OCI-M1 (cell line): Measurements from ENCODE around the gene TMEM217.
A peak's percentile ranks its signal among the peaks of the same experiment; 100 is the strongest.
"Not testable (repeated sequence)": the region's sequence is repeated elsewhere in the genome, so short reads cannot be mapped to it uniquely, and the experiment has no call there.

Experiments used
- DNase-seq: peaks from one replicate; lab custom pipeline; 2025; lab: John Stamatoyannopoulos, UW

Gene TMEM217

DNA sequence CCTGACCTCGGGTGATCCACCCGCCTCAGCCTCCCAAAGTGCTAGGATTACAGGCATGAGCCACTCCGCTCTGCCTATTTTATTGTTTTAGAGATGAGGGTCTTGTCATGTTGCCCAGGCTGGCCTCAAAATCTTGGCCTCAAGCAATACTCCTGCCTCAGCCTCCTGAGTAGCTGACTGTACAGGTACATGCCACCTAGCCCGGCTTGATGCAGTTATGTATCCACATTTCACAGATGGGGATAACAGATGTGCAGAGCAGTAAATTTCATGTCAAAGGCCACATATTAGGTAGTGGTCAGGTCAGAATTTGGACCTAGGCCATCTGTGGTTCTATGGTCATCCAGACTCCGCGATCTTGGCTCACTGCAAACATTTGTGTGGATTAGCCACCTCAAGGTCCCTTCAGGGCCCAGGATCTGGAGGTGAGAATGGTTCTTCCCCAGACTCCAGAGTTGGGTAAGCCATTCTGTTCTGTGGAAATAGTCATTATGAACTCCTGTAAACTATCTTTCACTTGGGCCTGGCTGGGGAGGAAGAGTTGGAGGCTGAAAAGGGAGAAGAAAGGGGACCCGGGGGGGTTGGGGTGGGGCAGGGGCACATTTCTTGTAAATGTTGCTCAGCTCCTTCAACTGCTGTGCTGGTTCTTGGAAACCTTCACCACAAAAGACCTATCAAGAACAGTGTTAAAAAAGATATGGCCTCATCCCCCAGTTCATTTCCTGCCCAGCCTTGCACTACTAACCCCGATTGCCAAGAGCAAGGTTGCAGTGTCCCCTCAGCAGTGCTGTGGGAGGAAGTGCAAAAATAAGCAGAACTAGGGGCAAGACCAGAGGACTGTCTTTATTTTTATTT lies 75.0 kb downstream of the TMEM217 start:
- peak; percentile 99 for DNase-seq

GRCh38 chr6:37180610-37181009 lies 77.3 kb downstream of the TMEM217 start:
- DNase-seq: not testable (repeated sequence)

DNA sequence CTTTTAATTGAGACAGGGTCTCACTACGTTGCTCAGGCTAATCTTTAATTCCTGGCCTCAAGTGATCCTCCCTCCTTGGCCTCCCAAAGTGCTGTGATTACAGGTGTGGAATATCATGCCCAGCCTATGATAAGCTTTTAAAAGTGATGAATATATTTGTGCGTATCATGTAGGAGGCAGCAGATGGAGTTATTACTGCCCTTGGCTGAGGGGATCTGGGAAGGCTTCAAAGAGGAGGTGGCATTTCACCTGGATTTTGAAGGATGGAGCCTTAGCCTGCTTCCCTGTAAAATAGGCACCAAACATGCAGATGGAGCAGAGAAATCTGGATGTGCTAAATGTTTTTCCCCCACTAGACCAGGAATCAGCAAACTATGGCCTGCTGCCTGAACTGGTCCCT lies 77.9 kb downstream of the TMEM217 start:
- no peak for DNase-seq

DNA sequence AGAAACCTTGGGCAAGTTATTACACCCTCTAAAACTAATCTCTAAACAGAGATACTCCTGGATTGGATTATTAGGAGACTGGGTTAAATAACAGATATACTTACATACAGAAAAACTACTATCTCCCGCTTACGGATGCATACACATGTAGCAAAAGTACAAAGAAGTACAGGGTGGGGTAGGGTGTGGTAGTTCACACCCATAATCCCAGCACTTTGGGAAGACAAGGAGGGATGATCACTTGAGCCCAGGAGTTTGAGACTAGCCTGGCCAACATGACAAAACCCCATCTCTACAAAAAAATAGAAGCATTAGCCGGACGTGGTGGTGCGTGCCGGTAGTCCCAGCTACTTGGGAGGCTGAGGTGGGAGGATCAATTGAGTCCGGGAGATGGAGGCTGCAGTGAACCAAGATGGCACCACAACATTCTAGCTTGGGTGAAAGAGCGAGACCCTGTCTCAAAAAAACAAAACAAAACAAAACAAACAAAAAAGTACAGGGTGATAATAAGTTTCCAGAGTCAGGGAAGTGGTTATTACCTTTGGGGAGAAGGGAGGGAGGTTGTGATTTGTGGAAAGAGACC lies 79.9 kb downstream of the TMEM217 start:
- no peak for DNase-seq

GRCh38 chr6:37177077-37177934 lies 80.6 kb downstream of the TMEM217 start:
- peak; percentile 97 for DNase-seq

DNA sequence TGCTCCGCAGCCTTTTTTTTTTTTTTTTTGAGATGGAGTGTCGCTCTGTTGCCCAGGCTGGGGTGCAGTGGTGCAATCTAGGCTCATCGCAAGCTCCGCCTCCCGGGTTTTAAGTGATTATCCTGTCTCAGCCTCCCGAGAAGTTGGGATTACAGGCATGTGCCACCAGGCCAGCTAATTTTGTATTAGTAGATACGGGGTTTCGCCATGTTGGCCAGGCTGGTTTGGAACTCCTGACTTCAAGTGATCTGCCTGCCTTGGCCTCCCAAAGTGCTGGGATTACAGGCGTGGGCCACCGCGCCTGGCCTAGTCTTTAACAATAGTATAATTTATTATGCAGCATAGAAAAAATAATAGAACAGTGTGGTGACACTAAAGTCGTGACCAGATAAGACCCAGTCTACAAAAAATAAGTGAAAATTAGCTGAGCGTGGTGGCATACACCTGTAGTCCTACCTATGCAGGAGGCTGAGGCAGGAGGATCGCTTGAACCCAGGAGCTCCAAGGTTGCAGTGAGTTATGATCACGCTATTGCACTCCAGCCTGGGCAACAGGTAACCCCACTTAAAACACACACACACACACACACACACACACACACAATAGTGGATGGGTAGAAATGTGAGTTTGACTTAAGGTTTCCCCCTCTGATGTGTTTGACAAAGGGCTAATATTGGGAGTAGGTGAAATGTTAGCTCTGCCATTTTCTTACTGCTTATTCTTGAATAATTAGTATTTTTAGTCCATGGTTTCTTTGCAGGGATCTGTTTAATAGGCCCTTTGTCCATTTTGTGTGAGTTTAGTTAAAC lies 81.5 kb downstream of the TMEM217 start:
- DNase-seq: peak; percentile 96

DNA sequence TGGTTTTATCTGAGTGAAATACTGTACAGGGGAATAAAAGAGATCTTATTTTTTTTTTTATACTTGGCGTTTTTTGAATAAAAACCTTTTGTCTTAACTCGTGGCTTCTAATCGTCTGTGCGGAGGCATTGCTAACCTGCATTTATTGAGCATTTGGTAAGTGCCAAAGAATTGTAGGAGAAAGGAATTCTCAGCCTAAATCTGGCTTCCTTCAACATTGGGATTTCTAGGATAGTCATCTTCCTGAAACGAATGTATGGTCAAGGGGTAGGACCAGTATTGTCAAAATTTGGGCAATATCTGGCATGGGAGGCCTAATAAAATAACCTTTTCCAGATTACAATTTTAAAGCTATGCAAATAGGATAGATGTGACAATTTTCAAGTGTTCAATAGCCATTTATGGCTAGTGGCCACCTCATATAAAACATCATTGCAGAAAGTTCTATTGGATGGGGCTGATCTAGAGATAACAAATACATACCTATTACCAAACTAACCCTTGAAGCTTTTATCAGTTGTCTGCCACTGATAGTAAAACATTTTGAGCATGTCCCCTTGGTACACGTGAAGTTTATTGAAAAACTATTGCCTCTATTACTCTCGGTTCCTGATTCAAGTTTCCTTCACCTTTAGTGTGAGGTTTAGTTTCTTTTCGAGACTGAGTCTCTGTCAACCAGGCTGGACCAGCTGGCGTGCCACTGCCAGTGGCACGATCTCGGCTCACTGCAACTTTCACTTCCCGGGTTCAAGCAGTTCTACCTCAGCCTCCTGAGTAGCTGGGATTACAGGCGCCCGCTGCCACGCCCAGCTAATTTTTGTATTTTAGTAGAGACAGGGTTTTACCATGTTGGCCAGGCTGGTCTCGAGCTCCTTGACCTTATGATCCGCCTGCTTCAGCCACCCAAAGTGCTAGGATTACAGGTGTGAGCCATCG lies 82.3 kb downstream of the TMEM217 start:
- peak; percentile 96 for DNase-seq

DNA sequence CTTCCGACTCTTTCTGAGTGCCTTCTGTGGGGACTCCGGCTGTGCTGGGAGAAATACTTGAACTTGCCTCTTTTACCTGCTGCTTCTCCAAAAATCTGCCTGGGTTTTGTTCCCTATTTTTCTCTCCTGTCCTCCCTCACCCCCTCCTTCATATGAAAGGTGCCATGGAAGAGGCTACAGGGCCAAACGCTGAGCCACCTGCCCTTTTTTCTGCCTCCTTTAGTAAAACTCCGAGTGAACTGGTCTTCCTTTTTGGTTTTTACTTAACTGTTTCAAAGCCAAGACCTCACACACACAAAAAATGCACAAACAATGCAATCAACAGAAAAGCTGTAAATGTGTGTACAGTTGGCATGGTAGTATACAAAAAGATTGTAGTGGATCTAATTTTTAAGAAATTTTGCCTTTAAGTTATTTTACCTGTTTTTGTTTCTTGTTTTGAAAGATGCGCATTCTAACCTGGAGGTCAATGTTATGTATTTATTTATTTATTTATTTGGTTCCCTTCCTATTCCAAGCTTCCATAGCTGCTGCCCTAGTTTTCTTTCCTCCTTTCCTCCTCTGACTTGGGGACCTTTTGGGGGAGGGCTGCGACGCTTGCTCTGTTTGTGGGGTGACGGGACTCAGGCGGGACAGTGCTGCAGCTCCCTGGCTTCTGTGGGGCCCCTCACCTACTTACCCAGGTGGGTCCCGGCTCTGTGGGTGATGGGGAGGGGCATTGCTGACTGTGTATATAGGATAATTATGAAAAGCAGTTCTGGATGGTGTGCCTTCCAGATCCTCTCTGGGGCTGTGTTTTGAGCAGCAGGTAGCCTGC lies 83.2 kb downstream of the TMEM217 start:
- peak; percentile 80 for DNase-seq

DNA sequence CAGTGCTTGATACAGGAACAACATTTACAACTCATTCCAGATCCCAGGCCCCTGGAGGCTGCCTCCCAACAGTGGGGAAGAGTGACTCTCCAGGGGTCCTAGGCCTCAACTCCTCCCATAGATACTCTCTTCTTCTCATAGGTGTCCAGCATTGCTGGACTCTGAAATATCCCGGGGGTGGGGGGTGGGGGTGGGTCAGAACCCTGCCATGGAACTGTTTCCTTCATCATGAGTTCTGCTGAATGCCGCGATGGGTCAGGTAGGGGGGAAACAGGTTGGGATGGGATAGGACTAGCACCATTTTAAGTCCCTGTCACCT lies 83.8 kb downstream of the TMEM217 start:
- DNase-seq: no peak

DNA sequence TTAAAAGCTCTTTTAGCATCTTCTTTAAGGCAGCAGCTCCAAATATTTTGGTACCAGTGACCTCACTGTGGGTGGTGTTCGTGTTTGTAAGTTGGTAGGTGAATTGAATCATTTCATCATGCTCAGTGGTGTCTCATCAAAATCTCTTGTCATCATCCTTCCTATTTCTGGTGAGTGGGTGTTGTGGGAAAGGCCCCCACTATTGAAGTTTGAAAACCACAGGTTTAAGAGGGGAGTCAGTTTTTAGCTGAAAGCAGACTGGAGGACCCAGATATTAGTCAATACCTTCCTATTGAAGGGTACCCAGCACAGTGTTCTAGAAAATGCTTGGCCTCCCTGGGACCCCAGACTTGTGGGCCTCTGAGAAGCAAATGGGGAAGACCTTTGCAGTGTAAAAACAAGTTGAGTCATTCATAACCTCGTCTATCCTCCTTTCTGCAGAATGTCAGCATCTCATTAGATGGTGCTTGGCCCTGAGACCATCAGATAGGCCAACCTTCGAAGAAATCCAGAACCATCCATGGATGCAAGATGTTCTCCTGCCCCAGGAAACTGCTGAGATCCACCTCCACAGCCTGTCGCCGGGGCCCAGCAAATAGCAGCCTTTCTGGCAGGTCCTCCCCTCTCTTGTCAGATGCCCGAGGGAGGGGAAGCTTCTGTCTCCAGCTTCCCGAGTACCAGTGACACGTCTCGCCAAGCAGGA lies 84.3 kb downstream of the TMEM217 start:
- DNase-seq: peak; percentile 87

DNA sequence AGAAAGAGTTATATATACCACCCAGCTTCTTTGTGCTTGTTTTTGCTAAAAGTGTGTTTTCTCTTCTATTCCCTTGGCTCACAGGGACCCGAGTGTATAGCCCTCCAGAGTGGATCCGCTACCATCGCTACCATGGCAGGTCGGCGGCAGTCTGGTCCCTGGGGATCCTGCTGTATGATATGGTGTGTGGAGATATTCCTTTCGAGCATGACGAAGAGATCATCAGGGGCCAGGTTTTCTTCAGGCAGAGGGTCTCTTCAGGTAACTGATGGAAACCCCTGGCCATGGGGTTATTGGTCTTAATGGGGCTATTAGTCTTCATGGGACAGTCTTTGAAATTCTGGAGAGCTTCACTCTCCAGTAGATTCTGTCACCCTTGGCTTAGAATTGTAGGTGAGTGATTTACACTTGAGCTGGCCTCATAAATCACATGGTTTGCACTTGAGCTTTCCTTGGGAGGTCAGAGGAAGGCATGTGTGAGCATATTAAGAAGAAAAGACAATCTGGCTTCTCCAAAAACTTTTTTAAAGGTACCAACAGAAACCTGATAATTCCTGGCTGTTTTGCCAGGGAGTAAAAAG lies 84.9 kb downstream of the TMEM217 start:
- DNase-seq: peak; percentile 79

GRCh38 chr6:37171970-37172812 lies 85.8 kb downstream of the TMEM217 start:
- peak; percentile 98 for DNase-seq

DNA sequence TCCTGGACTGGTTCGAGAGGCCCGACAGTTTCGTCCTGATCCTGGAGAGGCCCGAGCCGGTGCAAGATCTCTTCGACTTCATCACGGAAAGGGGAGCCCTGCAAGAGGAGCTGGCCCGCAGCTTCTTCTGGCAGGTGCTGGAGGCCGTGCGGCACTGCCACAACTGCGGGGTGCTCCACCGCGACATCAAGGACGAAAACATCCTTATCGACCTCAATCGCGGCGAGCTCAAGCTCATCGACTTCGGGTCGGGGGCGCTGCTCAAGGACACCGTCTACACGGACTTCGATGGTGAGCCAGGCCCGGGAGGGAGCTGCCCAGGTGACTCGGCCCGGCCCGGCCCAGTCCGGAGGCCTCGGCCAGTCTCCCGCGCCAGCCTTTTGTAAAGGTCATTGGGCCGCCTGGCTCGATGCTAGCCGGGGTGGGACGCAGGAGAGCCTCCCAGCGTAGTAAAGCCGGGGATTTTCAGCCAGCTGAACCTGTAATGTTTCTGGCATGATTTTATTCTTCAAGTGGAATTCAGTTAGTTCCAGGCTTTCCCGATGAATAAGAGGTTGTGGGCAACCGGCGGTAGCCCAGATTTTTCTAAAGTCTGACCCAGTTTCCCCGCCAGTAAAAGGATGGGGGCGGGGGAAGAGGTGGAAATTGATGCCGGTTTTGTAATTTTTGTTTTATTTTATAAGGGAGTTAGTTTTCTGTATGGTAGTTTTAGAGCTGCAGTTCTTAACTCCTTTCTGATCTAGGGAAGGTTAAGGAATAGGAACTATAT lies 86.6 kb downstream of the TMEM217 start:
- DNase-seq: peak; percentile 76

DNA sequence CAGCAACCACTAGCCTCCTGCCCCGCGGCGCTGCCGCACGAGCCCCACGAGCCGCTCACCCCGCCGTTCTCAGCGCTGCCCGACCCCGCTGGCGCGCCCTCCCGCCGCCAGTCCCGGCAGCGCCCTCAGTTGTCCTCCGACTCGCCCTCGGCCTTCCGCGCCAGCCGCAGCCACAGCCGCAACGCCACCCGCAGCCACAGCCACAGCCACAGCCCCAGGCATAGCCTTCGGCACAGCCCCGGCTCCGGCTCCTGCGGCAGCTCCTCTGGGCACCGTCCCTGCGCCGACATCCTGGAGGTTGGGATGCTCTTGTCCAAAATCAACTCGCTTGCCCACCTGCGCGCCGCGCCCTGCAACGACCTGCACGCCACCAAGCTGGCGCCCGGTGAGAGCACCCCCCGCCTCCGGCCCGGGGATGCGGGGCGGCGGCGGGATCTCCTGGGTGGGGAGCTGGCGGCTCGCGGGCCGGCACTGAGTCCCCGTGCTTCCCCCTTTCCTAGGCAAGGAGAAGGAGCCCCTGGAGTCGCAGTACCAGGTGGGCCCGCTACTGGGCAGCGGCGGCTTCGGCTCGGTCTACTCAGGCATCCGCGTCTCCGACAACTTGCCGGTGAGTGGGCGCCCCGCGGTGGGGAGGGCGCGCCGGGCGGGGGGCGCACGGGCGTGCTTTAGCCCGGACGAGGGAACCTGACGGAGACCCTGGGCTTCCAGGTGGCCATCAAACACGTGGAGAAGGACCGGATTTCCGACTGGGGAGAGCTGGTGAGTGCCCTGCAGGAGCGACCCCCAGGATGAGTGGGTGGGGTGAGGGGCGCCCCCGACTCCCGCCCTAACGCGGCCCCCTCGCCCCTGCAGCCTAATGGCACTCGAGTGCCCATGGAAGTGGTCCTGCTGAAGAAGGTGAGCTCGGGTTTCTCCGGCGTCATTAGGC lies 87.4 kb downstream of the TMEM217 start:
- DNase-seq: peak; percentile 84

GRCh38 chr6:37169496-37170272 lies 88.3 kb downstream of the TMEM217 start, which contains the start of gene PIM1:
TSS of gene PIM1 (plus strand) at chr6:37170152. CDS start at chr6:37170576, 424 bp downstream.
- DNase-seq: peak; percentile 99
